K562 (cell line): ENCODE data around the gene NEK5. TPM values are rescaled to one million over a fixed set of nuclear protein-coding genes. Genes with fewer than 3 reads are reported as not detected.

ENCODE experiments used
- ATAC-seq: fragments of 200-7000 bp; cut with Tn5 transposase; 3 replicates; pipeline ENCODE4 v1.9.1; 2020; ENCODE audit warnings: moderate library complexity
- BruUV-seq: library from RNA; stranded (reverse); fragments of 400-500 nt; replicated peaks from 2 replicates; lab custom pipeline; 2021; lab: Mats Ljungman, UMichigan
- CTCF ChIA-PET: fragments of 300-600 bp; formaldehyde crosslinking; extraction: SDS; loops from one replicate; lab custom pipeline; 2021; ENCODE audit warnings: low intra/inter-chr PET ratio; lab: Yijun Ruan, JAX
- POLR2A ChIA-PET: fragments of 300-600, 350-650 bp; sonication (Branson Sonifier 250); formaldehyde crosslinking; extraction: SDS; loops from one replicate; lab custom pipeline; 2021; ENCODE audit warnings: antibody characterized with exemption, inconsistent platforms; lab: Yijun Ruan, JAX
- DNase-seq, 4 experiments: peaks; one replicate each; pipeline versions ENCODE4 v3.0.0 to v3.0.0-alpha.2; 2011 to 2018; ENCODE audit warnings: low spot score in 3 of 4, mixed read lengths in 3 of 4; ENCODE audit errors: extremely low read depth in 1 of 4
- FAIRE-seq: peaks from 2 replicates; lab custom pipeline; 2011; peaks lifted over from hg19 to GRCh38; lab: Jason Lieb, UNC
- H2AFZ ChIP-seq: 2 replicates; pipeline ENCODE4 v1.6.0; 2011; ENCODE audit warnings: low read depth, low read length, control low read depth, inconsistent platforms
- H3K27ac ChIP-seq: fragments of 200-600 bp; 3 replicates; pipeline ENCODE4 v1.8.0; 2011; ENCODE audit warnings: low read depth, mild to moderate bottlenecking, control low read depth, inconsistent platforms, low read length, moderate library complexity, mixed read lengths; ENCODE audit errors: extremely low read depth
- H3K27me3 ChIP-seq, 2 experiments: fragments of 300-600 bp in 1 of 2; 2 replicates in 1 of 2; 3 replicates in 1 of 2; pipeline versions ENCODE4 v1.6.0 to v1.8.0; 2011; ENCODE audit warnings: inconsistent platforms in 2 of 2, low read length in 2 of 2, mild to moderate bottlenecking in 1 of 2, mixed read lengths in 1 of 2, moderate library complexity in 1 of 2; ENCODE audit not compliant: control insufficient read depth in 2 of 2, insufficient read depth in 2 of 2
- H3K36me3 ChIP-seq: fragments of 300-600 bp; 3 replicates; pipeline ENCODE4 v1.8.0; 2011; ENCODE audit warnings: mild to moderate bottlenecking, low read length, inconsistent platforms; ENCODE audit not compliant: control insufficient read depth, insufficient read depth
- H3K4me1 ChIP-seq, 2 experiments: fragments of 200-600 bp in 1 of 2; replicated peaks in 1 of 2; 2 replicates in 1 of 2; 3 replicates in 1 of 2; pipeline versions ENCODE4 v1.5.1 to v1.8.0; 2011; ENCODE audit warnings: inconsistent platforms in 2 of 2, low read length in 2 of 2, mild to moderate bottlenecking in 1 of 2, mixed read lengths in 1 of 2, moderate library complexity in 1 of 2; ENCODE audit not compliant: control insufficient read depth in 2 of 2, insufficient read depth in 2 of 2
- H3K4me2 ChIP-seq: 2 replicates; pipeline ENCODE4 v1.6.1; 2011; ENCODE audit warnings: low read length, control low read depth, inconsistent platforms, mixed read lengths; ENCODE audit not compliant: insufficient read depth
- H3K4me3 ChIP-seq: fragments of 200-600 bp; sonication (generic), shearing (Covaris generic); 2 replicates; pipeline ENCODE4 v1.5.1; 2016; ENCODE audit warnings: control low read depth, inconsistent platforms
- H3K79me2 ChIP-seq: fragments of 200-600 bp; 3 replicates; pipeline ENCODE4 v1.8.0; 2011; ENCODE audit warnings: low read length, inconsistent platforms; ENCODE audit not compliant: control insufficient read depth, insufficient read depth
- H3K9ac ChIP-seq, 2 experiments: 2 replicates each; pipeline versions ENCODE4 v1.6.0 to v1.6.1; 2011; ENCODE audit warnings: low read depth in 2 of 2, low read length in 2 of 2, control low read depth in 1 of 2, inconsistent platforms in 1 of 2, mild to moderate bottlenecking in 1 of 2, mixed read lengths in 1 of 2; ENCODE audit not compliant: insufficient read depth in 1 of 2
- H3K9me1 ChIP-seq: one replicate; pipeline ENCODE4 v1.6.0; 2011; ENCODE audit warnings: inconsistent platforms, mild to moderate bottlenecking, low read length, moderate library complexity; ENCODE audit not compliant: control insufficient read depth, insufficient read depth
- H3K9me3 ChIP-seq: replicated peaks from 2 replicates; pipeline ENCODE4 v1.5.1; 2011; ENCODE audit warnings: low read depth, low read length, inconsistent platforms; ENCODE audit not compliant: control insufficient read depth, insufficient read depth
- H4K20me1 ChIP-seq: replicated peaks from 2 replicates; pipeline ENCODE4 v1.6.1; 2011; ENCODE audit warnings: low read length, inconsistent platforms, mixed read lengths; ENCODE audit not compliant: control insufficient read depth, insufficient read depth
- HDGF ChIP-seq: fragments of 450-650 bp; IDR thresholded peaks from 2 replicates; pipeline ENCODE4 v1.6.1; 2016
- TAF1 ChIP-seq: IDR thresholded peaks from 2 replicates; pipeline ENCODE4 v1.6.1; 2011; ENCODE audit warnings: mild to moderate bottlenecking, low read length, moderate library complexity; ENCODE audit not compliant: insufficient read depth, control insufficient read depth, severe bottlenecking; ENCODE audit errors: extremely low read depth
- WGBS: fragments of 100-300 bp; shearing (Covaris generic); methylation state at CpG from one replicate; pipeline ENCODE4 v1.1.6; 2016; ENCODE audit warnings: low coverage, mixed read lengths; ENCODE audit not compliant: insufficient coverage; ENCODE audit errors: missing lambda C conversion rate; 5-methylcytosine and 5-hydroxymethylcytosine counted together
- in situ Hi-C: fragments of 300-500 bp; cut with MboI; formaldehyde crosslinking; loops from 4 replicates; pipeline ENCODE4 v1.15.0; 2018; ENCODE audit warnings: inconsistent platforms, mixed read lengths
- intact Hi-C: fragments of 100-400 bp; cut with micrococcal nuclease; formaldehyde crosslinking; loops from 2 replicates; pipeline ENCODE4 v1.14.2; 2022
- polyA plus RNA-seq, 8 experiments: library from polyadenylated mRNA; depleted of rRNA in 4 of 8; stranded (reverse) in 5 of 8; unstranded in 3 of 8; fragments of >200 nt; fragmentation: Nextera tagmentation in 2 of 8; fragmentation: Illumina TruSeq in 1 of 8; extraction: Ambion mirVana in 2 of 8; extraction: Trizol in 1 of 8; gene quantifications; 2 replicates each; pipeline versions ENCODE4 v1.2.1 to v1.2.3, GENCODE V29; 2011 to 2014; ENCODE audit warnings: inconsistent platforms in 1 of 8, missing spikeins in 1 of 8
- total RNA-seq, 7 experiments: library from RNA; depleted of rRNA in 6 of 7; stranded (reverse); fragments of >200 nt in 6 of 7; fragmentation: Illumina TruSeq in 2 of 7; extraction: Trizol in 2 of 7; gene quantifications; 2 replicates each; pipeline versions ENCODE4 v1.2.1 to v1.2.3, GENCODE V29; 2011 to 2021; ENCODE audit warnings: low replicate concordance in 1 of 7
- TF ChIP-seq, protein P1 (sequence below): sonication (generic); formaldehyde crosslinking; IDR thresholded peaks from 2 replicates; pipeline ENCODE4 v1.8.1; 2023; ENCODE audit warnings: missing genetic modification reagents, mild to moderate bottlenecking, borderline replicate concordance

The NEK5 gene
- total and polyA plus RNA-seq, 9 of the 15 experiments (the other 6 are each of a cell fraction or from before 2014, with no cell fraction given) = 0.09 to 0.44 (median 0.33) TPM

DNA sequence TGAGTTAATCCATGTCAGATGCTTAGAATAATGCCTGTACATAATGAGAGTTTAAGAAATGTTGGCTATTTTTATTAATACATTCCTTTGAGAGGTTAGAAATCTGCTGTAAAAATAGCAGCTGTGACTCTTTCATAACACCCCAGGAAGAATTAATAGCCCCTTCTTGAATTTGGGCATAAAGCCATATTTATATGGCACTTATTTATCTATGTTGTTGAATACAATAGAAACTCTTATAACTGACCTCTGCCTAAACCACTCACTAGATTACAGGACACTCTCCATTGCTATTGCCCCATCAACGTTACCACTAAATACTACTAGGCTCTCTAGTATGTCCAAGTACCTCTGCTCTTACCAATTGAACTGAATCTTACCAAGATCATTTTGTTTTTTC lies 16.3 kb downstream of the NEK5 start:
- intact Hi-C loops (no loop called here), in situ Hi-C loops (no loop called here)
- Histone ChIP-seq H3K4me1 (peaks cover 0 to 5% of the 10 kb centered on the region in 2 experiments; a peak in 2 of 5 replicates), H3K4me3 (no peak overlapping the region), H3K36me3 (no peaks in the 10 kb centered on the region), H2AFZ (no peak overlapping the region), H3K9me1 (no peaks in the 10 kb centered on the region), H3K27ac (no peak overlapping the region), H3K4me2 (no peak overlapping the region), H3K9me3 (no peaks in the 10 kb centered on the region), H3K27me3 (no peaks in the 10 kb centered on the region), H4K20me1 (no peaks in the 10 kb centered on the region), H3K79me2 (no peaks in the 10 kb centered on the region), H3K9ac (no peak overlapping the region)
- BruUV-seq = no TSS peak
- POLR2A ChIA-PET = no interaction called here
- CTCF ChIA-PET = no interaction called here
- 0% methylated on average over 1 of the region's 1 CpG for WGBS
- ATAC-seq = no peak
- TF ChIP-seq, protein P1, sequence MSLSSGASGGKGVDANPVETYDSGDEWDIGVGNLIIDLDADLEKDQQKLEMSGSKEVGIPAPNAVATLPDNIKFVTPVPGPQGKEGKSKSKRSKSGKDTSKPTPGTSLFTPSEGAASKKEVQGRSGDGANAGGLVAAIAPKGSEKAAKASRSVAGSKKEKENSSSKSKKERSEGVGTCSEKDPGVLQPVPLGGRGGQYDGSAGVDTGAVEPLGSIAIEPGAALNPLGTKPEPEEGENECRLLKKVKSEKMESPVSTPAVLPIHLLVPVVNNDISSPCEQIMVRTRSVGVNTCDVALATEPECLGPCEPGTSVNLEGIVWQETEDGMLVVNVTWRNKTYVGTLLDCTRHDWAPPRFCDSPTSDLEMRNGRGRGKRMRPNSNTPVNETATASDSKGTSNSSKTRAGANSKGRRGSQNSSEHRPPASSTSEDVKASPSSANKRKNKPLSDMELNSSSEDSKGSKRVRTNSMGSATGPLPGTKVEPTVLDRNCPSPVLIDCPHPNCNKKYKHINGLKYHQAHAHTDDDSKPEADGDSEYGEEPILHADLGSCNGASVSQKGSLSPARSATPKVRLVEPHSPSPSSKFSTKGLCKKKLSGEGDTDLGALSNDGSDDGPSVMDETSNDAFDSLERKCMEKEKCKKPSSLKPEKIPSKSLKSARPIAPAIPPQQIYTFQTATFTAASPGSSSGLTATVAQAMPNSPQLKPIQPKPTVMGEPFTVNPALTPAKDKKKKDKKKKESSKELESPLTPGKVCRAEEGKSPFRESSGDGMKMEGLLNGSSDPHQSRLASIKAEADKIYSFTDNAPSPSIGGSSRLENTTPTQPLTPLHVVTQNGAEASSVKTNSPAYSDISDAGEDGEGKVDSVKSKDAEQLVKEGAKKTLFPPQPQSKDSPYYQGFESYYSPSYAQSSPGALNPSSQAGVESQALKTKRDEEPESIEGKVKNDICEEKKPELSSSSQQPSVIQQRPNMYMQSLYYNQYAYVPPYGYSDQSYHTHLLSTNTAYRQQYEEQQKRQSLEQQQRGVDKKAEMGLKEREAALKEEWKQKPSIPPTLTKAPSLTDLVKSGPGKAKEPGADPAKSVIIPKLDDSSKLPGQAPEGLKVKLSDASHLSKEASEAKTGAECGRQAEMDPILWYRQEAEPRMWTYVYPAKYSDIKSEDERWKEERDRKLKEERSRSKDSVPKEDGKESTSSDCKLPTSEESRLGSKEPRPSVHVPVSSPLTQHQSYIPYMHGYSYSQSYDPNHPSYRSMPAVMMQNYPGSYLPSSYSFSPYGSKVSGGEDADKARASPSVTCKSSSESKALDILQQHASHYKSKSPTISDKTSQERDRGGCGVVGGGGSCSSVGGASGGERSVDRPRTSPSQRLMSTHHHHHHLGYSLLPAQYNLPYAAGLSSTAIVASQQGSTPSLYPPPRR (CRISPR knock-in tag) = no peak
- no peak for TF ChIP-seq HDGF
- TF ChIP-seq TAF1 = no peak
- FAIRE-seq = no peak
- no peak for DNase-seq
